Breast epithelium (tissue), 3 donors: ENCODE results near the gene ELOVL6.
A peak's percentile ranks its signal among the peaks of the same experiment; 100 is the strongest.

Experiments
- POLR2A ChIP-seq: fragments of 450-650 bp; IDR thresholded peaks from one replicate; pipeline ENCODE4 v1.6.1; 2016; ENCODE audit warnings: antibody characterized with exemption, mild to moderate bottlenecking, moderate library complexity
- POLR2AphosphoS5 ChIP-seq, 3 donors: sonication (generic); formaldehyde crosslinking; IDR thresholded peaks; one replicate each; pipeline ENCODE4 v1.6.1; 2017; ENCODE audit warnings: antibody characterized with exemption in 3 of 3
- TF ChIP-seq, protein P1 (sequence below), 3 donors: fragments of 450-650 bp; IDR thresholded peaks; one replicate each; pipeline ENCODE4 v1.5.1; 2016 to 2017; ENCODE audit warnings: antibody characterized with exemption in 3 of 3, mild to moderate bottlenecking in 3 of 3, moderate library complexity in 3 of 3

DNA sequence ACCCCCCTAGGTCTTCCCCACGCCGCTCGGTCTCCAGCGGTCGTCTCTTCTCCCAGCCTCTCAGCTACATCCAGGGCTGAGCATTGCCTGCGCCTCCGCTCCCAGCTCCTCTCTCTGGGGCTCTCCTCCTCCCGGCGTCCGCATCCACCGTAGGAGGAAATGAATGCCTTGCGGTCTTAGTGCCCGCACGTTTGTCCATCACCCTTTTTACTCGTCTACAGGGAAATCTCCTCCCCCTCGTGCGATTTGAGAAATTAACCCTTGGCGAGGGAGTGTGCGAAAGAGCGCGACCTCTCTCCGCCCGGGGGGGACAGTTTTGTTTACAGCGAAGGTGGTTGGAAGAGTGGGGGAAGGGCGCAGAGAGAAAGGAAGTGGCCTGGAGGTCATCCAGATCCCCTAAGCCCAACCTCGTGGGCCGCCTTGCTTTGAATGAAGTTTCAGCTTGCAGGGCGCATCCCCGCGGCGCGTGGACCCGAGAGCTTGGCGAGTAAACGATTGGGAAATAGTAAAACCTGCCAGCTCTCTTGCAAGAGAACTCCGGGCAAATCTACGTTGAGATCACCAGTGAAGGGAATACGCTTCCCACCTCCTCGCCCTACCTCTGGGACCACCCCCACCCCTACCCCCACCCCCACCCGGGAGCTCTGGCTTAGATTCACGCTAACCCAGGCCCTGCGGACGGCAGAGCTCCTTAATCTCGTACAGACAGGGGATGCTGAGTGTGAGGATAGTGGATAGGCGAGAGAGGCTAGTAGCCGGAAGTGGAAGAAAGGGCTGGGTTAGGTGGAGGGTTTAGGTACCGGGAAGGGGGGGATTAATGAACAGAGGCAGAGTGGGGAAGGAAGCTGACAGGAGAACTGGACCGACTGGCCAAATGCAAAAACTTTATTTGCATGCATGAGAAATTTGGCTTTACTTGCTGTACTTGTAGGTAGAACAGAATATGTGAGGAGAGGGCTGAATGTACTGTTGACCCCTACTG is at the start of gene ELOVL6:
- no peak for TF ChIP-seq POLR2A
- TF ChIP-seq POLR2AphosphoS5 (IDR thresholded peaks at IDR 0.05), result peak in 2 of 3 donors; percentile 13 to 16
- TF ChIP-seq, protein P1, sequence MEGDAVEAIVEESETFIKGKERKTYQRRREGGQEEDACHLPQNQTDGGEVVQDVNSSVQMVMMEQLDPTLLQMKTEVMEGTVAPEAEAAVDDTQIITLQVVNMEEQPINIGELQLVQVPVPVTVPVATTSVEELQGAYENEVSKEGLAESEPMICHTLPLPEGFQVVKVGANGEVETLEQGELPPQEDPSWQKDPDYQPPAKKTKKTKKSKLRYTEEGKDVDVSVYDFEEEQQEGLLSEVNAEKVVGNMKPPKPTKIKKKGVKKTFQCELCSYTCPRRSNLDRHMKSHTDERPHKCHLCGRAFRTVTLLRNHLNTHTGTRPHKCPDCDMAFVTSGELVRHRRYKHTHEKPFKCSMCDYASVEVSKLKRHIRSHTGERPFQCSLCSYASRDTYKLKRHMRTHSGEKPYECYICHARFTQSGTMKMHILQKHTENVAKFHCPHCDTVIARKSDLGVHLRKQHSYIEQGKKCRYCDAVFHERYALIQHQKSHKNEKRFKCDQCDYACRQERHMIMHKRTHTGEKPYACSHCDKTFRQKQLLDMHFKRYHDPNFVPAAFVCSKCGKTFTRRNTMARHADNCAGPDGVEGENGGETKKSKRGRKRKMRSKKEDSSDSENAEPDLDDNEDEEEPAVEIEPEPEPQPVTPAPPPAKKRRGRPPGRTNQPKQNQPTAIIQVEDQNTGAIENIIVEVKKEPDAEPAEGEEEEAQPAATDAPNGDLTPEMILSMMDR (IDR thresholded peaks at IDR 0.05), result no peak
